HCT116 (cell line): ENCODE results near the gene ADAM8. TPM values are rescaled to one million over a fixed set of nuclear protein-coding genes. Genes with fewer than 3 reads are reported as not detected.

ENCODE experiments used
- ATAC-seq: fragments of 200-7000 bp; cut with Tn5 transposase; 2 replicates; pipeline ENCODE4 v1.9.1; 2020; ENCODE audit warnings: mild to moderate bottlenecking, moderate library complexity
- BruUV-seq: library from RNA; stranded (reverse); fragments of 400-500 nt; replicated peaks from 2 replicates; lab custom pipeline; 2021; lab: Mats Ljungman, UMichigan
- CTCF ChIA-PET: fragments of 300-600 bp; sonication (Branson Sonifier 250); formaldehyde crosslinking; loops from one replicate; lab custom pipeline; 2021; ENCODE audit warnings: antibody characterized with exemption; lab: Charles Lee
- POLR2A ChIA-PET: fragments of 300-600, 350-600 bp; sonication (Branson Sonifier 250); formaldehyde crosslinking; loops from one replicate; lab custom pipeline; 2021; ENCODE audit warnings: antibody characterized with exemption; lab: Charles Lee
- RAD21 ChIA-PET, 2 experiments: fragments of 300-600 bp; sonication (Branson Sonifier 250); formaldehyde crosslinking; loops; one replicate each; lab custom pipeline; 2023; ENCODE audit warnings: low total read pairs in 2 of 2; ENCODE audit not compliant: uncharacterized antibody in 2 of 2, unreplicated experiment in 2 of 2, low non-redundant PET in 1 of 2; lab: Charles Lee
- DNase-seq: peaks from one replicate; pipeline ENCODE4 v3.0.0-alpha.2; 2010; ENCODE audit warnings: low read depth, low spot score
- H2AFZ ChIP-seq: fragments of 200-600 bp; shearing (Covaris generic), sonication (generic); 2 replicates; pipeline ENCODE4 v1.6.1; 2017; ENCODE audit warnings: low read depth, mixed run types, mixed read lengths, antibody characterized with exemption, low read length; ENCODE audit not compliant: poor library complexity, severe bottlenecking
- H3K27ac ChIP-seq: 2 replicates; pipeline ENCODE4 v1.5.1; 2012; ENCODE audit warnings: low read depth, low read length
- H3K27me3 ChIP-seq: fragments of 200-600 bp; sonication (generic); 2 replicates; pipeline ENCODE4 v1.6.1; 2016; ENCODE audit warnings: mixed run types, low read length, mixed read lengths; ENCODE audit not compliant: insufficient read depth
- H3K36me3 ChIP-seq, 2 experiments: fragments of 200-500 bp in 1 of 2; fragments of 200-600 bp in 1 of 2; sonication (Bioruptor generic) in 1 of 2; sonication (generic) in 1 of 2; 2 replicates each; pipeline versions ENCODE4 v1.5.1 to v1.6.1; 2014 to 2016; ENCODE audit warnings: low read length in 2 of 2, inconsistent platforms in 1 of 2, mixed read lengths in 1 of 2, mixed run types in 1 of 2; ENCODE audit not compliant: insufficient read depth in 2 of 2, control insufficient read depth in 1 of 2
- H3K4me1 ChIP-seq, 2 experiments: fragments of 200-600 bp in 1 of 2; sonication (generic) in 1 of 2; 2 replicates each; pipeline versions ENCODE4 v1.5.1 to v1.6.1; 2012 to 2017; ENCODE audit warnings: low read length in 2 of 2, inconsistent platforms in 1 of 2, mild to moderate bottlenecking in 1 of 2, mixed read lengths in 1 of 2, mixed run types in 1 of 2, moderate library complexity in 1 of 2; ENCODE audit not compliant: insufficient read depth in 2 of 2, control insufficient read depth in 1 of 2
- H3K4me2 ChIP-seq: fragments of 200-600 bp; sonication (generic); 2 replicates; pipeline ENCODE4 v1.6.1; 2017; ENCODE audit warnings: mixed run types, low read length, mixed read lengths
- H3K4me3 ChIP-seq, 2 experiments: fragments of 200-600 bp in 1 of 2; sonication (generic) in 1 of 2; replicated peaks in 1 of 2; 2 replicates each; pipeline ENCODE4 v1.5.1; 2011 to 2016; ENCODE audit warnings: low read length in 2 of 2, control low read depth in 1 of 2, low read depth in 1 of 2, mild to moderate bottlenecking in 1 of 2, mixed read lengths in 1 of 2, mixed run types in 1 of 2
- H3K79me2 ChIP-seq: fragments of 200-600 bp; sonication (generic); 2 replicates; pipeline ENCODE4 v1.6.1; 2017; ENCODE audit warnings: mild to moderate bottlenecking, mixed run types, low read length, moderate library complexity, mixed read lengths; ENCODE audit not compliant: insufficient read depth
- H3K9ac ChIP-seq: fragments of 200-600 bp; sonication (generic); 2 replicates; pipeline ENCODE4 v1.6.1; 2016; ENCODE audit warnings: low read length, mixed read lengths
- H3K9me2 ChIP-seq: fragments of 200-600 bp; sonication (generic), shearing (Covaris generic); 2 replicates; pipeline ENCODE4 v1.6.1; 2017; ENCODE audit warnings: mixed run types, mild to moderate bottlenecking, moderate library complexity; ENCODE audit not compliant: insufficient read depth
- H3K9me3 ChIP-seq, 2 experiments: fragments of 200-500 bp in 1 of 2; fragments of 200-600 bp in 1 of 2; sonication (Bioruptor generic) in 1 of 2; sonication (generic) in 1 of 2; 2 replicates each; pipeline ENCODE4 v1.6.1; 2014 to 2017; ENCODE audit warnings: low read length in 2 of 2, mixed read lengths in 2 of 2, inconsistent platforms in 1 of 2, low read depth in 1 of 2, mild to moderate bottlenecking in 1 of 2, mixed run types in 1 of 2, moderate library complexity in 1 of 2; ENCODE audit not compliant: control insufficient read depth in 1 of 2, insufficient read depth in 1 of 2
- H4K20me1 ChIP-seq: fragments of 200-600 bp; sonication (generic), shearing (Covaris generic); 2 replicates; pipeline ENCODE4 v1.6.1; 2017; ENCODE audit warnings: mixed run types, mild to moderate bottlenecking, moderate library complexity; ENCODE audit not compliant: insufficient read depth
- ATF3 ChIP-seq: IDR thresholded peaks from 2 replicates; pipeline ENCODE4 v1.6.1; 2012
- CTCF ChIP-seq, 3 experiments: fragments of 200-600 bp in 1 of 3; sonication (generic) in 1 of 3; IDR thresholded peaks in 2 of 3; conservative IDR thresholded peaks in 1 of 3; 2 replicates each; pipeline ENCODE4 v1.5.1; 2012 to 2017; ENCODE audit warnings: low read depth in 2 of 3, low read length in 2 of 3, antibody characterized with exemption in 1 of 3, borderline replicate concordance in 1 of 3, control low read depth in 1 of 3, mild to moderate bottlenecking in 1 of 3, mixed read lengths in 1 of 3, mixed run types in 1 of 3, moderate library complexity in 1 of 3; ENCODE audit not compliant: insufficient read depth in 1 of 3
- EGR1 ChIP-seq: IDR thresholded peaks from 2 replicates; pipeline ENCODE4 v1.6.1; 2012; ENCODE audit warnings: low read depth
- ELF1 ChIP-seq: IDR thresholded peaks from 2 replicates; pipeline ENCODE4 v1.6.1; 2012; ENCODE audit warnings: low read depth, borderline replicate concordance
- EZH2 ChIP-seq: fragments of 200-600 bp; sonication (generic); IDR thresholded peaks from 2 replicates; pipeline ENCODE4 v1.6.1; 2017; ENCODE audit warnings: antibody characterized with exemption, mixed run types
- MAX ChIP-seq: IDR thresholded peaks from 2 replicates; pipeline ENCODE4 v1.6.1; 2012
- POLR2AphosphoS5 ChIP-seq: IDR thresholded peaks from 2 replicates; pipeline ENCODE4 v1.6.1; 2011; ENCODE audit warnings: mild to moderate bottlenecking, low read depth, low read length, moderate library complexity
- RAD21 ChIP-seq: IDR thresholded peaks from 2 replicates; pipeline ENCODE4 v1.6.1; 2012; ENCODE audit warnings: low read depth, mild to moderate bottlenecking
- SP1 ChIP-seq: IDR thresholded peaks from 2 replicates; pipeline ENCODE4 v1.6.1; 2012; ENCODE audit warnings: low read depth
- SRF ChIP-seq: IDR thresholded peaks from 2 replicates; pipeline ENCODE4 v1.6.1; 2012; ENCODE audit warnings: low read depth
- ZBTB33 ChIP-seq: IDR thresholded peaks from 2 replicates; pipeline ENCODE4 v1.6.1; 2011; ENCODE audit warnings: mild to moderate bottlenecking, low read length, moderate library complexity; ENCODE audit not compliant: insufficient replicate concordance; ENCODE audit errors: extremely low read depth
- ZFX ChIP-seq: fragments of 450-650 bp; IDR thresholded peaks from 2 replicates; pipeline ENCODE4 v1.6.1; 2017
- ZNF274 ChIP-seq: fragments of 200-500 bp; sonication (Bioruptor generic); IDR thresholded peaks from 2 replicates; pipeline ENCODE4 v1.6.1; 2014; ENCODE audit warnings: mild to moderate bottlenecking, low read depth, low read length, inconsistent platforms
- intact Hi-C: fragments of 100-400 bp; cut with micrococcal nuclease; formaldehyde crosslinking; loops from 2 replicates; pipeline ENCODE4 v1.10.0; 2022
- total RNA-seq: library from RNA; stranded (reverse); gene quantifications from one replicate; pipeline ENCODE4 v1.2.1, GENCODE V29; 2021; ENCODE audit not compliant: unreplicated experiment

Gene ADAM8
- total RNA-seq, 1 experiment from 2014 or later: 4.1 TPM

- TF ChIP-seq ZNF274 (no peak), ZFX (no peak), EGR1 (no peak), EZH2 (no peak), SP1 (no peak)
Measured at GRCh38 chr10:133241501-133242205, 35.0 kb downstream of the ADAM8 start (continued).

GRCh38 chr10:133239990-133240389, 36.7 kb downstream of the ADAM8 start:
- ChIA-PET RAD21 (no interaction called here), POLR2A (no interaction called here), CTCF (no interaction called here)
- ATAC-seq: no peak
- DNase-seq: no peak
- Histone ChIP-seq H3K79me2 (no peaks in the 10 kb centered on the region), H3K27me3 (no peaks in the 10 kb centered on the region), H4K20me1 (no peaks in the 10 kb centered on the region), H3K4me1 (no peaks in the 10 kb centered on the region)
- intact Hi-C loops: no loop called here
- TF ChIP-seq POLR2AphosphoS5: no peak
- TF ChIP-seq, all 23 proteins: peak for 0
- H3K36me3 ChIP-seq: no peaks in the 10 kb centered on the region
- no peak overlapping the region for H3K27ac ChIP-seq
- no peak overlapping the region for H2AFZ ChIP-seq
- no peak overlapping the region for H3K4me2 ChIP-seq
- no peak overlapping the region for H3K9ac ChIP-seq
- no peak overlapping the region for H3K4me3 ChIP-seq
- BruUV-seq: no TSS peak
- H3K9me2 ChIP-seq: no peaks in the 10 kb centered on the region
- H3K9me3 ChIP-seq: no peaks in the 10 kb centered on the region

- RAD21 ChIA-PET: no interaction called here
- no peaks in the 10 kb centered on the region for H3K4me1 ChIP-seq
- intact Hi-C loops: no loop called here
- POLR2A ChIA-PET: no interaction called here
- H3K4me3 ChIP-seq: no peak overlapping the region
- ATAC-seq (no peak), DNase-seq (no peak)
- CTCF ChIA-PET: no interaction called here
- no peak overlapping the region for H3K4me2 ChIP-seq
- no peaks in the 10 kb centered on the region for H3K9me2 ChIP-seq
- H3K27me3 ChIP-seq: no peaks in the 10 kb centered on the region
- no peaks in the 10 kb centered on the region for H3K36me3 ChIP-seq
- no peaks in the 10 kb centered on the region for H3K79me2 ChIP-seq
- H2AFZ ChIP-seq: no peak overlapping the region
- H3K9ac ChIP-seq: no peak overlapping the region
- no TSS peak for BruUV-seq
- H4K20me1 ChIP-seq: no peaks in the 10 kb centered on the region
- no peaks in the 10 kb centered on the region for H3K9me3 ChIP-seq
- no peak for TF ChIP-seq MAX
- no peak for TF ChIP-seq ATF3
- no peak for TF ChIP-seq SRF
- no peak for TF ChIP-seq ZFX
- TF ChIP-seq ZBTB33: no peak
- no peak for TF ChIP-seq RAD21
- TF ChIP-seq ELF1: no peak
- no peak for TF ChIP-seq CTCF (IDR thresholded peaks at IDR 0.05 in 2 of 3, conservative IDR thresholded peaks at IDR 0.05 in 1 of 3; ENCODE audit: borderline replicate concordance in 1 of 3, insufficient read depth in 1 of 3, low read depth in 2 of 3, low read length in 2 of 3)
- no peak for TF ChIP-seq SP1
- no peak for TF ChIP-seq POLR2AphosphoS5
- H3K27ac ChIP-seq: no peak overlapping the region
Measured at GRCh38 chr10:133238466-133238804, 38.2 kb downstream of the ADAM8 start.
